BE2C (cell line): ENCODE results near the gene MOXD1.

Source experiments
- DNase-seq: peaks from one replicate; pipeline ENCODE4 v3.0.0-alpha.2; 2020
- H3K27me3 ChIP-seq: fragments of 250-450 bp; sonication (Bioruptor Pico); 2 replicates; pipeline ENCODE4 v1.5.1; 2020; ENCODE audit warnings: mild to moderate bottlenecking
- H3K36me3 ChIP-seq: fragments of 250-450 bp; sonication (Bioruptor Pico); 2 replicates; pipeline ENCODE4 v1.5.1; 2020; ENCODE audit warnings: mild to moderate bottlenecking
- H3K4me1 ChIP-seq: fragments of 250-450 bp; sonication (Bioruptor Pico); 2 replicates; pipeline ENCODE4 v1.5.1; 2020
- H3K4me3 ChIP-seq: 2 replicates; pipeline ENCODE4 v1.5.1; 2011; ENCODE audit warnings: low read depth, low read length
- H3K9me3 ChIP-seq: fragments of 250-450 bp; sonication (Bioruptor Pico); 2 replicates; pipeline ENCODE4 v1.5.1; 2020
- TF ChIP-seq, protein P1 (sequence below): IDR thresholded peaks from 2 replicates; pipeline ENCODE4 v1.5.1; 2012; ENCODE audit warnings: mild to moderate bottlenecking, low read depth, low read length

The MOXD1 gene

DNA sequence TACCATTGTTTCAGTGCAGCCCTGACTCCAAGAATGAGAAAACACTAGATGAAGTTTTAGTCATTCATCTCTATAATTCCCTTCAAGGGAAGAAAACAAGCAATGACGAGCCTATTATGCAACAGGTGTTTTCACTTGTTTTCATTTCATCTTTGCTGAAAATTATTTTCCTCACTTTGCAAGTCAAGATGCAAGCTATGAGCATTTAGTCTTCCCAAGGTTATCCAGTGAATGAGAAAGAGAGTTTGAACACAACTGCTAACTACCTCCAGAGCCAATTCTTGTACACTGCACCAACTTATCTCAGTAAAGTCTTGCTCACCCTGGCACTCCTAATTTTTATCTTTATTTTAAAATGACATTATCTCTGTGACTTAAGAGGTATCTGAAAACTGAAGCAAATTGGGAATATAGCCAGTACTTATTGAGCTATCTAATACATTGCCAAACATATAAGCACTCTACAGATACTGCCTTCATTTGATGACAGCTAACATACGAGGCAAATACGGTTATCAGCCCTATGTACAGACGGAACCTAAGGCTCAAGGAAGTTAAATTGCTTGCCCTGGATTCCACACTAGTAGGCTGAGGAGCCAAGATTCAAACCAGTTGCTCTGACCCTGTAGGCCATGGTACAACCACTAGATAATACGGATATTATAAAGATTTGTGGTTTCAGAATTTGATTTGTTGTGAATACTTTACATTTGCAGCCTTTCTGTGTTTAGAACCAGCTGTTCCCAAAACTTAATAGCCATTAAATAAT, 36.8 kb downstream of the MOXD1 start:
- H3K27me3 ChIP-seq = no peaks in the 10 kb centered on the region
- peaks cover 2% of the 10 kb centered on the region; the same call in 1 of the 2 replicates for H3K4me1 ChIP-seq
- no peak overlapping the region for H3K4me3 ChIP-seq

DNA sequence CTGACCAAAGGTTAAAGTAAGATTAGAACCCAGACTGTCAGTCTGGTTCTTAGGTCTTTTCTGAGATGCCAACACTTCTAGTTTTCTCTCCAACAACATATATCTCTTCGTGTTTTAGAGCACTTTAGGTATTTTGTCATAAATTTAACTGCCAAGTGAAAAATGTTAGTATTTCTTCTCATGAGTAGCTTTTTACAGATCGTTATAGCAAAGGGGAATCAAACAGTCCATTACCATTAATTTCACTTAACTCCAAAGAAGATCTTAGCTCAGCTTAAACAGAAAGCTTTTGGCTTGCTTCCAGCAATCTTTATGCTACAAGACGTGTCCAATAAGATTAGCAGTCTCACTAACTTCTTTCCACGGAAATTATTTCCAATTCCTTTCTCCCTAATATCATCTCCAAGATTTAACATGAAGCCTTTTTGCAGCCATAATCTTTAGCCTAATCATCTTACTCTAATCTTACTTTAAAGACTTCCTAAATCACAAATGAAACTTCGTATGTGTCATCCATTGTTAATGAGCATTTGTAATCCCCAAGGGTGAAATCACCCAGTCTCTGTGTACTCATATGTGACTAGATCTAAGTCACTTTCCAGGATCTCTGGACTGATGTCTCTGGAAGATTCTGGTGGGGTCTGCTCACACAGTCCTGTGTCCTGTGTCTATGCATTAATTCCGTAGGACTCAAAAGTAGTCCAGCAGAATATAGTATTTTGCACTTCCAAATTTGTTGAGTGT, 38.7 kb downstream of the MOXD1 start:
- no peak for DNase-seq
- no peaks in the 10 kb centered on the region for H3K27me3 ChIP-seq
- H3K36me3 ChIP-seq = no peaks in the 10 kb centered on the region
- no peak overlapping the region for H3K4me3 ChIP-seq
- H3K4me1 ChIP-seq = peaks cover 2% of the 10 kb centered on the region; the same call in 1 of the 2 replicates
- TF ChIP-seq, protein P1, sequence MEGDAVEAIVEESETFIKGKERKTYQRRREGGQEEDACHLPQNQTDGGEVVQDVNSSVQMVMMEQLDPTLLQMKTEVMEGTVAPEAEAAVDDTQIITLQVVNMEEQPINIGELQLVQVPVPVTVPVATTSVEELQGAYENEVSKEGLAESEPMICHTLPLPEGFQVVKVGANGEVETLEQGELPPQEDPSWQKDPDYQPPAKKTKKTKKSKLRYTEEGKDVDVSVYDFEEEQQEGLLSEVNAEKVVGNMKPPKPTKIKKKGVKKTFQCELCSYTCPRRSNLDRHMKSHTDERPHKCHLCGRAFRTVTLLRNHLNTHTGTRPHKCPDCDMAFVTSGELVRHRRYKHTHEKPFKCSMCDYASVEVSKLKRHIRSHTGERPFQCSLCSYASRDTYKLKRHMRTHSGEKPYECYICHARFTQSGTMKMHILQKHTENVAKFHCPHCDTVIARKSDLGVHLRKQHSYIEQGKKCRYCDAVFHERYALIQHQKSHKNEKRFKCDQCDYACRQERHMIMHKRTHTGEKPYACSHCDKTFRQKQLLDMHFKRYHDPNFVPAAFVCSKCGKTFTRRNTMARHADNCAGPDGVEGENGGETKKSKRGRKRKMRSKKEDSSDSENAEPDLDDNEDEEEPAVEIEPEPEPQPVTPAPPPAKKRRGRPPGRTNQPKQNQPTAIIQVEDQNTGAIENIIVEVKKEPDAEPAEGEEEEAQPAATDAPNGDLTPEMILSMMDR = no peak
- no peaks in the 10 kb centered on the region for H3K9me3 ChIP-seq

More for the DNA sequence above, 36.8 kb downstream of the MOXD1 start:
- Histone ChIP-seq H3K9me3 (no peaks in the 10 kb centered on the region), H3K36me3 (no peaks in the 10 kb centered on the region)
- DNase-seq = no peak
- TF ChIP-seq, protein P1 = no peak

DNA sequence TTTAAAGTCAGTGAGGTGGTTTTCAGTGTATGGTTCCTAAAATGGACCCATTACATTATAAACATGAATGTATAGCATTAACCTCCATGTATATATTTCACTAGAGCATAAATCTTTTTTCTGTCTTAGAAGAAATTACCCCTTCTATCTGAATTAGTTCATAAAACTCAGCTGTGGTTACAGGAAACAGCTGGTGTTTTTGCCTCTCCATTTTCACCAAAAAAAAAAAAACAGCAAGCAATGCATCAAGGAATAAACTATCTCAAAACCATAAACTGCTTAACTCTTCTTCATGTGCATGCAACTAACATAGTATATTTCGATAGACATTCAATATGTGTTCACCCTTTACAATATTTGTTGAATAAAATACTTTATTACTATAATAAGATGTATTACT, 40.2 kb downstream of the MOXD1 start:
- no peaks in the 10 kb centered on the region for H3K27me3 ChIP-seq
- DNase-seq = no peak
- no peaks in the 10 kb centered on the region for H3K9me3 ChIP-seq
- no peaks in the 10 kb centered on the region for H3K36me3 ChIP-seq
- no peak overlapping the region for H3K4me3 ChIP-seq
- peaks cover 2% of the 10 kb centered on the region; the same call in 1 of the 2 replicates for H3K4me1 ChIP-seq
- TF ChIP-seq, protein P1 = no peak

DNA sequence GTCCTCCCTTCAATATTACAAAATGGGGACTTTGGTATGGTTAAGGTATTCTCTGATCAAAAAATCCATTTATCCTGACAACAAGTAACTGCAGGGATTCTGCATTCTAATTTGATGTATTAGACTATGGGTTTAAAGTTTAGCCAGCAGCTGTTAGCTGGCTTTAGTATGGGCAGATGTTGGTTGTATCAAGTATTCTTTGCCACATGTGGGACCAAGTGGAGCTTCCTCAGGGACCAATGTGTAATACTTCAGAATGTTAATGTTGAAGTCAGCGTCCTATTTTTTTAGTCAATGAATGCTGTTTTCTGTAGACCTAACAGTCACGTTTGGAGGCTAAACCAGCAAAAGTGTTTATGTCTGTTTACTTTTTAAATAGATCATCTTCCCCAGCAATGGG, 41.4 kb downstream of the MOXD1 start:
- H3K27me3 ChIP-seq = no peaks in the 10 kb centered on the region
- no peaks in the 10 kb centered on the region for H3K36me3 ChIP-seq
- H3K4me3 ChIP-seq = no peak overlapping the region
- H3K9me3 ChIP-seq = no peaks in the 10 kb centered on the region
- H3K4me1 ChIP-seq = peaks cover 2% of the 10 kb centered on the region
- TF ChIP-seq, protein P1 = no peak
- DNase-seq = no peak

DNA sequence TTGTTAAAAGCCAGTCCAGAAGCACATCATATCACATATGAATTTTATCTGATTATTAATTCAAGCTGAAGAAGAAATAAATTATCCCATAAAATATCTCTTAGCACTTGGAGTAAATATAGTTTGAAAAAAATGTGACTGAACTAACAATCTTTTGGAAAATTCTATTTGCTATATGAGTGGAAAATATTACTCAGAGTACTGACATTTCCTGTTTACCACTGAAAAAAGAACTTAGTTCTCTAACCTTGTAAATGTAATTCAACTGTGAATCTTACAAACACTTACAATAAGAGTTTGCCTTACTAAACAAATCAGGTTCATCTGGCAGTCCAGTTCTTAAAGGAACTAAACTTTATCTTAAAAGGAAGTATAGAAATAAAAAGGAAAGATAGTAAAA, 44.2 kb downstream of the MOXD1 start:
- Histone ChIP-seq H3K27me3 (no peaks in the 10 kb centered on the region), H3K4me1 (no peaks in the 10 kb centered on the region; the same call in none of the 2 replicates), H3K4me3 (no peak overlapping the region), H3K9me3 (no peaks in the 10 kb centered on the region), H3K36me3 (no peaks in the 10 kb centered on the region)
- TF ChIP-seq, protein P1 = no peak
- no peak for DNase-seq
